ENCODE results near the gene SERPINB1.

DNA sequence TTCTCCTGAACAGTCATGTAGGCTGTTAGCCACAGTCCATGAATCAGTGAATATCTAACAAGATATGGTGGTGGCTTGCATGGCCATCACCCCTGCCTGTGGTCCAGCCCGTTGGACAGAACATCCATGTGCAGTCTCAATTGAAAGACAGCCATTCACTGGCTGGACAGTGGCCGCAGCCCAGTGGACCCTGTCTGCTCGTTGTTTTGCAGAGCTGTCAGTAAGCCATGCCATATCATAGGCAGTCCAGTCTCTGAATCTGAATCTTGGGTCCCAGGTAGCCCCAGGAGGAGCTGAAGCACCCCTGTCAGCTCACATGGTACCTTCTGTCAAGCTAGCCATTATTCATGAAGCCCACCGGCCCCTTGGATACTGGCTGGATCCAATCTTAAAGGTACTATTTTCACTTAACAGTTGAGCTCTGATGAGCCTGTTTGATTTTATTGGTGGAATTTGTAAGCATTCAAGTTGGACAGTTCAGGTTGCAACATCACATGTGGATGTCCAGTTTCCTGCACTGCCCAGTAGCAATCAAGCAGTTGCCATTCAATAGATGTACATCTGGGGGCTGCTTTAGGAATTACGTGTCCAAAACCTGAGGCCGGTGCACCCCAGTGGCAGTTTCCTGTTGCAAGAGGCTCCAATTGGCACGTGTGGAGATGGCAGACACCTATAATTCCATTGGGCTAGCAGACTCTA is 37.8 kb downstream of the SERPINB1 start:
- TF ChIP-seq, protein P1, sequence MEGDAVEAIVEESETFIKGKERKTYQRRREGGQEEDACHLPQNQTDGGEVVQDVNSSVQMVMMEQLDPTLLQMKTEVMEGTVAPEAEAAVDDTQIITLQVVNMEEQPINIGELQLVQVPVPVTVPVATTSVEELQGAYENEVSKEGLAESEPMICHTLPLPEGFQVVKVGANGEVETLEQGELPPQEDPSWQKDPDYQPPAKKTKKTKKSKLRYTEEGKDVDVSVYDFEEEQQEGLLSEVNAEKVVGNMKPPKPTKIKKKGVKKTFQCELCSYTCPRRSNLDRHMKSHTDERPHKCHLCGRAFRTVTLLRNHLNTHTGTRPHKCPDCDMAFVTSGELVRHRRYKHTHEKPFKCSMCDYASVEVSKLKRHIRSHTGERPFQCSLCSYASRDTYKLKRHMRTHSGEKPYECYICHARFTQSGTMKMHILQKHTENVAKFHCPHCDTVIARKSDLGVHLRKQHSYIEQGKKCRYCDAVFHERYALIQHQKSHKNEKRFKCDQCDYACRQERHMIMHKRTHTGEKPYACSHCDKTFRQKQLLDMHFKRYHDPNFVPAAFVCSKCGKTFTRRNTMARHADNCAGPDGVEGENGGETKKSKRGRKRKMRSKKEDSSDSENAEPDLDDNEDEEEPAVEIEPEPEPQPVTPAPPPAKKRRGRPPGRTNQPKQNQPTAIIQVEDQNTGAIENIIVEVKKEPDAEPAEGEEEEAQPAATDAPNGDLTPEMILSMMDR (IDR thresholded peaks at IDR 0.05): no peak
- no peak for TF ChIP-seq EZH2phosphoT487 (IDR thresholded peaks at IDR 0.05)

Data from neural progenitor cell (in vitro differentiated cells).